SK-N-MC (cell line): ENCODE measurements around the gene SOX8.

Source experiments
- DNase-seq: peaks from one replicate; pipeline ENCODE4 v3.0.0-alpha.2; 2011; ENCODE audit warnings: low read depth, low spot score
- H3K27ac ChIP-seq: fragments of 200-600 bp; sonication (generic); 2 replicates; pipeline ENCODE4 v1.5.1; 2016; ENCODE audit warnings: mixed run types
- H3K36me3 ChIP-seq: fragments of 200-600 bp; sonication (generic); 2 replicates; pipeline ENCODE4 v1.6.1; 2017; ENCODE audit warnings: antibody characterized with exemption, low read length, mixed read lengths; ENCODE audit not compliant: insufficient read depth
- H3K4me3 ChIP-seq: fragments of 200-600 bp; sonication (generic); 2 replicates; pipeline ENCODE4 v1.5.1; 2016
- H3K9ac ChIP-seq: fragments of 200-600 bp; sonication (generic); 2 replicates; pipeline ENCODE4 v1.8.0; 2017; ENCODE audit warnings: mixed run types, mixed read lengths; ENCODE audit not compliant: insufficient read length
- H3K9me3 ChIP-seq: fragments of 200-600 bp; sonication (generic); 2 replicates; pipeline ENCODE4 v1.6.1; 2017; ENCODE audit warnings: low read depth, mild to moderate bottlenecking, antibody characterized with exemption, low read length, moderate library complexity, mixed read lengths
- EZH2 ChIP-seq: fragments of 200-600 bp; sonication (generic); IDR thresholded peaks from one replicate; pipeline ENCODE4 v1.6.1; 2017; ENCODE audit warnings: antibody characterized with exemption
- FOXP2 ChIP-seq: optimal IDR thresholded peaks from 2 replicates; pipeline ENCODE3; 2011; ENCODE audit warnings: mild to moderate bottlenecking, moderate library complexity; ENCODE audit not compliant: insufficient read depth; ENCODE audit errors: extremely low read length, control extremely low read depth
- POLR2AphosphoS5 ChIP-seq: IDR thresholded peaks from 2 replicates; pipeline ENCODE4 v1.6.1; 2012; ENCODE audit warnings: mild to moderate bottlenecking, low read depth, low read length, borderline replicate concordance

Gene SOX8

GRCh38 chr16:1000608-1001007 lies 19.0 kb downstream of the SOX8 start:
- H3K9me3 ChIP-seq, result no peaks in the 10 kb centered on the region
- no peak overlapping the region for H3K27ac ChIP-seq
- no peak overlapping the region for H3K4me3 ChIP-seq
- no peak overlapping the region for H3K9ac ChIP-seq
- TF ChIP-seq POLR2AphosphoS5 (no peak), EZH2 (no peak), FOXP2 (no peak)
- DNase-seq, result no peak
- H3K36me3 ChIP-seq, result no peaks in the 10 kb centered on the region

- no peak for TF ChIP-seq POLR2AphosphoS5
- TF ChIP-seq FOXP2, result no peak
- TF ChIP-seq EZH2, result no peak
- no peak overlapping the region for H3K9ac ChIP-seq
- DNase-seq, result no peak
- no peak overlapping the region for H3K27ac ChIP-seq
- no peaks in the 10 kb centered on the region for H3K36me3 ChIP-seq
- H3K9me3 ChIP-seq, result no peaks in the 10 kb centered on the region
- H3K4me3 ChIP-seq, result no peak overlapping the region
Measured at GRCh38 chr16:1001096-1001495, 19.5 kb downstream of the SOX8 start.

- H3K9ac ChIP-seq, result no peak overlapping the region
- H3K36me3 ChIP-seq, result no peaks in the 10 kb centered on the region
- no peaks in the 10 kb centered on the region for H3K9me3 ChIP-seq
- no peak overlapping the region for H3K4me3 ChIP-seq
- TF ChIP-seq POLR2AphosphoS5 (no peak), FOXP2 (no peak), EZH2 (no peak)
- DNase-seq, result no peak
- no peak overlapping the region for H3K27ac ChIP-seq
Measured at GRCh38 chr16:1002399-1003166, 21.0 kb downstream of the SOX8 start.

GRCh38 chr16:1003391-1004347 lies 22.1 kb downstream of the SOX8 start:
- no peak overlapping the region for H3K9ac ChIP-seq
- no peaks in the 10 kb centered on the region for H3K36me3 ChIP-seq

GRCh38 chr16:1005286-1005685 lies 23.7 kb downstream of the SOX8 start:
- H3K9me3 ChIP-seq, result no peaks in the 10 kb centered on the region
- no peak overlapping the region for H3K4me3 ChIP-seq
- no peaks in the 10 kb centered on the region for H3K36me3 ChIP-seq
- no peak overlapping the region for H3K27ac ChIP-seq
- no peak overlapping the region for H3K9ac ChIP-seq
- no peak for TF ChIP-seq FOXP2
- no peak for TF ChIP-seq POLR2AphosphoS5
- no peak for TF ChIP-seq EZH2
- DNase-seq, result no peak

More at GRCh38 chr16:1003391-1004347, 22.1 kb downstream of the SOX8 start:
- no peak overlapping the region for H3K27ac ChIP-seq
- H3K4me3 ChIP-seq, result no peak overlapping the region
- DNase-seq, result no peak
- no peaks in the 10 kb centered on the region for H3K9me3 ChIP-seq
- TF ChIP-seq POLR2AphosphoS5 (no peak), EZH2 (no peak), FOXP2 (no peak)

GRCh38 chr16:1006781-1007180 lies 25.2 kb downstream of the SOX8 start:
- TF ChIP-seq EZH2 (no peak), FOXP2 (no peak), POLR2AphosphoS5 (no peak)
- H3K9ac ChIP-seq, result no peak overlapping the region
- no peak overlapping the region for H3K4me3 ChIP-seq
- H3K27ac ChIP-seq, result no peak overlapping the region
- H3K36me3 ChIP-seq, result no peaks in the 10 kb centered on the region
- no peak for DNase-seq
- H3K9me3 ChIP-seq, result no peaks in the 10 kb centered on the region

- DNase-seq, result no peak
- Histone ChIP-seq H3K27ac (no peak overlapping the region), H3K36me3 (no peaks in the 10 kb centered on the region), H3K9ac (no peak overlapping the region), H3K9me3 (no peaks in the 10 kb centered on the region), H3K4me3 (no peak overlapping the region)
- no peak for TF ChIP-seq EZH2
- no peak for TF ChIP-seq FOXP2
- TF ChIP-seq POLR2AphosphoS5, result no peak
Measured at GRCh38 chr16:1007284-1007850, 25.8 kb downstream of the SOX8 start.

- Histone ChIP-seq H3K36me3 (no peaks in the 10 kb centered on the region), H3K4me3 (no peak overlapping the region), H3K27ac (no peak overlapping the region), H3K9me3 (no peaks in the 10 kb centered on the region), H3K9ac (no peak overlapping the region)
- no peak for DNase-seq
- TF ChIP-seq POLR2AphosphoS5 (no peak), EZH2 (no peak), FOXP2 (no peak)
Measured at GRCh38 chr16:1008085-1008484, 26.5 kb downstream of the SOX8 start.
